ENCODE results near the gene CLASP1. TPM values are rescaled to one million over a fixed set of nuclear protein-coding genes. Genes with fewer than 3 reads are reported as not detected.

CLASP1 gene
- total and polyA plus RNA-seq, 2 experiments from 2014 or later, result 16.6 to 56.3 TPM

GRCh38 chr2:121570667-121571055, 78.6 kb downstream of the CLASP1 start:
- peaks cover 5% of the 10 kb centered on the region for H3K4me1 Mint-ChIP-seq
- Histone ChIP-seq H3K4me3 (no peak overlapping the region), H2AFZ (no peak overlapping the region), H3K4me2 (no peak overlapping the region), H3K79me2 (replicated peaks; ENCODE audit: insufficient read depth) (peaks cover 69% of the 10 kb centered on the region), H3K4me1 (ENCODE audit: insufficient read depth) (peaks cover 5% of the 10 kb centered on the region), H3K27me3 (ENCODE audit: insufficient read depth) (no peaks in the 10 kb centered on the region), H3K36me3 (ENCODE audit: insufficient read depth) (no peaks in the 10 kb centered on the region), H4K20me1 (replicated peaks; ENCODE audit: insufficient read depth) (peaks cover 22% of the 10 kb centered on the region; the same call in 1 of the 2 replicates), H3K27ac (ENCODE audit: low read depth) (no peak overlapping the region), H3F3A (replicated peaks; ENCODE audit: low read depth) (no peaks in the 10 kb centered on the region), H3K9me2 (ENCODE audit: insufficient read depth) (no peaks in the 10 kb centered on the region)
- peaks cover 3% of the 10 kb centered on the region for H3K27me3 Mint-ChIP-seq (ENCODE audit: insufficient read depth, low read depth, poor library complexity)
- no peak overlapping the region for H3K4me3 Mint-ChIP-seq
- no peaks in the 10 kb centered on the region for H3K9me3 Mint-ChIP-seq
- ATAC-seq (no peak), DNase-seq (ENCODE audit: low spot score) (no peak)
- no peaks in the 10 kb centered on the region for H3K36me3 Mint-ChIP-seq (ENCODE audit: low read depth)
- no peak overlapping the region for H3K27ac Mint-ChIP-seq
- TF ChIP-seq POLR2AphosphoS5 (IDR thresholded peaks at IDR 0.05; ENCODE audit: low read depth), result no peak
- no peak for TF ChIP-seq JUNB (IDR thresholded peaks at IDR 0.05; ENCODE audit: unreplicated experiment)
- TF ChIP-seq REST (IDR thresholded peaks at IDR 0.05; ENCODE audit: unreplicated experiment), result no peak
- TF ChIP-seq ZNF462 (CRISPR knock-in tag; IDR thresholded peaks at IDR 0.05), result no peak
- no peak for TF ChIP-seq ZNF331 (CRISPR knock-in tag; IDR thresholded peaks at IDR 0.05; ENCODE audit: low read depth)
- no peak for TF ChIP-seq EZH2 (IDR thresholded peaks at IDR 0.05; ENCODE audit: low read depth, unreplicated experiment)
- no peak for TF ChIP-seq EZH2phosphoT487 (IDR thresholded peaks at IDR 0.05; ENCODE audit: unreplicated experiment)
- no peak for TF ChIP-seq CREB1 (CRISPR knock-in tag; IDR thresholded peaks at IDR 0.05; ENCODE audit: low read depth)
- no peak for TF ChIP-seq CTCF (conservative IDR thresholded peaks at IDR 0.05; ENCODE audit: low read depth in 2 of 2)
- TF ChIP-seq STAT1 (IDR thresholded peaks at IDR 0.05; ENCODE audit: unreplicated experiment), result no peak
